ENCODE measurements around the gene PRELID1.
"Not testable (repeated sequence)": the region's sequence is repeated elsewhere in the genome, so short reads cannot be mapped to it uniquely, and the experiment has no call there.

The PRELID1 gene

GRCh38 chr5:177303121-177303924, at the start of gene PRELID1, which contains the start of gene RAB24:
PRELID1 (plus strand) TSS chr5:177303799; CDS start chr5:177303986, 187 bp downstream.
RAB24 (minus strand) TSS chr5:177303719; CDS start chr5:177303288, 431 bp downstream.
- DNase-seq: peak; percentile 88

GRCh38 chr5:177256296-177256695, 47.3 kb upstream of the PRELID1 start:
- no peak for DNase-seq

GRCh38 chr5:177258711-177259110, 44.9 kb upstream of the PRELID1 start:
- not testable (repeated sequence) for DNase-seq

- no peak for DNase-seq
Observed at GRCh38 chr5:177260961-177261360, 42.6 kb upstream of the PRELID1 start.

GRCh38 chr5:177261510-177261909, 42.1 kb upstream of the PRELID1 start:
- DNase-seq: no peak

- DNase-seq: no peak
Observed at GRCh38 chr5:177264178-177264577, 39.4 kb upstream of the PRELID1 start.

GRCh38 chr5:177265395-177265794, 38.2 kb upstream of the PRELID1 start:
- no peak for DNase-seq

- DNase-seq: no peak
Observed at GRCh38 chr5:177269232-177269895, 34.2 kb upstream of the PRELID1 start.

- no peak for DNase-seq
Observed at GRCh38 chr5:177269976-177270375, 33.6 kb upstream of the PRELID1 start.

- no peak for DNase-seq
Observed at GRCh38 chr5:177270653-177271052, 32.9 kb upstream of the PRELID1 start.

- no peak for DNase-seq
Observed at GRCh38 chr5:177271113-177271512, 32.5 kb upstream of the PRELID1 start.

GRCh38 chr5:177275883-177276282, 27.7 kb upstream of the PRELID1 start:
- no peak for DNase-seq

- no peak for DNase-seq
Observed at GRCh38 chr5:177276886-177277285, 26.7 kb upstream of the PRELID1 start.

GRCh38 chr5:177288191-177288590, 15.4 kb upstream of the PRELID1 start:
- DNase-seq: no peak

GRCh38 chr5:177290816-177291596, 12.6 kb upstream of the PRELID1 start:
- no peak for DNase-seq

- no peak for DNase-seq
Observed at GRCh38 chr5:177291735-177292134, 11.9 kb upstream of the PRELID1 start.

GRCh38 chr5:177293819-177294581, 9.6 kb upstream of the PRELID1 start:
- DNase-seq: no peak

- no peak for DNase-seq
Observed at GRCh38 chr5:177294632-177295031, 9.0 kb upstream of the PRELID1 start.

- DNase-seq: no peak
Observed at GRCh38 chr5:177295924-177296323, 7.7 kb upstream of the PRELID1 start.

- no peak for DNase-seq
Observed at GRCh38 chr5:177296581-177296980, 7.0 kb upstream of the PRELID1 start.

- no peak for DNase-seq
Observed at GRCh38 chr5:177297922-177298321, 5.7 kb upstream of the PRELID1 start.

- DNase-seq: no peak
Observed at GRCh38 chr5:177299697-177300096, 3.9 kb upstream of the PRELID1 start.
